ENCODE data around the gene RASAL3.
A peak's percentile ranks its signal among the peaks of the same experiment; 100 is the strongest.

The RASAL3 gene

GRCh38 chr19:15436012-15436825 is 28.1 kb downstream of the RASAL3 start:
- DNase-seq (ENCODE audit: low spot score), result no peak

- no peak for DNase-seq (ENCODE audit: low spot score)
Measured at GRCh38 chr19:15433519-15434069, 30.8 kb downstream of the RASAL3 start.

- DNase-seq (ENCODE audit: low spot score), result peak; percentile 71
Measured at GRCh38 chr19:15432629-15433518, 31.5 kb downstream of the RASAL3 start.

GRCh38 chr19:15432018-15432494 is 32.3 kb downstream of the RASAL3 start:
- DNase-seq (ENCODE audit: low spot score), result no peak

- no peak for DNase-seq (ENCODE audit: low spot score)
Measured at GRCh38 chr19:15431396-15432017, 32.8 kb downstream of the RASAL3 start.

GRCh38 chr19:15430526-15431120 is 33.7 kb downstream of the RASAL3 start:
- DNase-seq (ENCODE audit: low spot score), result no peak

- DNase-seq (ENCODE audit: low spot score), result no peak
Measured at GRCh38 chr19:15429825-15430467, 34.4 kb downstream of the RASAL3 start.

- no peak for DNase-seq (ENCODE audit: low spot score)
Measured at GRCh38 chr19:15428956-15429824, 35.2 kb downstream of the RASAL3 start.

GRCh38 chr19:15427991-15428471 is 36.3 kb downstream of the RASAL3 start:
- no peak for DNase-seq (ENCODE audit: low spot score)

GRCh38 chr19:15427350-15427700 is 37.0 kb downstream of the RASAL3 start:
- no peak for DNase-seq (ENCODE audit: low spot score)

- no peak for DNase-seq (ENCODE audit: low spot score)
Measured at GRCh38 chr19:15426485-15427349, 37.6 kb downstream of the RASAL3 start.

GRCh38 chr19:15425321-15425950 is 38.9 kb downstream of the RASAL3 start:
- DNase-seq (ENCODE audit: low spot score), result no peak

- no peak for DNase-seq (ENCODE audit: low spot score)
Measured at GRCh38 chr19:15424692-15425272, 39.6 kb downstream of the RASAL3 start.

- no peak for DNase-seq (ENCODE audit: low spot score)
Measured at GRCh38 chr19:15424121-15424520, 40.2 kb downstream of the RASAL3 start.

- DNase-seq (ENCODE audit: low spot score), result no peak
Measured at GRCh38 chr19:15423130-15423529, 41.2 kb downstream of the RASAL3 start.

- DNase-seq (ENCODE audit: low spot score), result no peak
Measured at GRCh38 chr19:15422296-15423075, 41.9 kb downstream of the RASAL3 start.

- peak; percentile 84 for DNase-seq (ENCODE audit: low spot score)
Measured at GRCh38 chr19:15421721-15422260, 42.6 kb downstream of the RASAL3 start.
